Measurements from ENCODE around the gene EFNA5.

DNA sequence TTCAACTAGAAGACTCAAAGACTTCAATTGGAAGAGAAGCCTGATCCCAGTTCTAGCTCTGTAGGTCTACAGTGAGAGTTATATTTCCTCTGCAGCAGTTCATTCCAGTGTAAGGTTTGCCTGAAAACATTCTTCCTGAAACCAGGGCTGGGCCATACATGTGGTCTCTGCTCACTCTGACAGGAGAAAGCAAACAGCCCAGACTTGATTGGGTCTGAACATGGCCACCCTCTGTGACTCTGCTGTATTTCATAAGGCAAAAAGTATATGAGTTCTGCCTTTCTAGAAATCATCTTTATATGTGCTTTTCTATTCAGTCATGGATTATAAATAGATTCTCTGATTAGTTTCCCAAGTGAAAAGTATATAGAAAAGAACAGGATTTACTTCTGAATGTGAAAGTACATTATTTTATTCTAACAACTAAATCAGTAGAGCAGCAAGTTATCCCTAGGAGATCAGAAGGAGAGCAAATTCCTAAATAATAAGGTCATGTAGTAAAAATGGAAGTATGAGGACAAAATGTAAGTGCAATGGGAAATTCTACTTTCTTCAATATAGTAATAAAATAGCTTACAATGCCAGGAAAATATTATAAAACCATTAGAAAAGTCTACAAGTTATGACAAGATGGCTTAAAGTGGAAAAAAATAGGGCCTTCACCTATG is 144.3 kb downstream of the EFNA5 start:
- TF ChIP-seq CTCF (IDR thresholded peaks at IDR 0.05; ENCODE audit: poor library complexity, severe bottlenecking) (no peak), EZH2 (IDR thresholded peaks at IDR 0.05; ENCODE audit: borderline replicate concordance, insufficient read depth, low read length, poor library complexity, severe bottlenecking) (no peak), RAD21 (conservative IDR thresholded peaks at IDR 0.05) (no peak), POLR2AphosphoS5 (IDR thresholded peaks at IDR 0.05) (no peak), EP300 (conservative IDR thresholded peaks at IDR 0.05; ENCODE audit: poor library complexity, severe bottlenecking) (no peak), TAF1 (IDR thresholded peaks at IDR 0.05; ENCODE audit: low read depth) (no peak)

All from neural cell (in vitro differentiated cells).